Type B pancreatic cell (in vitro differentiated cells): Measurements from ENCODE around the gene SELENON. TPM values are rescaled to one million over a fixed set of nuclear protein-coding genes. Genes with fewer than 3 reads are reported as not detected.

Experiments used
- DNase-seq: peaks from one replicate; pipeline ENCODE4 v3.0.0; 2021; ENCODE audit warnings: mixed read lengths; ENCODE audit not compliant: unreplicated experiment; ENCODE audit errors: extremely low spot score
- H3K27ac Mint-ChIP-seq: 2 replicates; pipeline ENCODE4 v1.8.0; 2021; ENCODE audit warnings: mild to moderate bottlenecking, mixed read lengths
- H3K27me3 Mint-ChIP-seq: 2 replicates; pipeline ENCODE4 v1.8.0; 2021; ENCODE audit warnings: mixed read lengths
- H3K36me3 Mint-ChIP-seq: 2 replicates; pipeline ENCODE4 v1.8.0; 2021; ENCODE audit warnings: mixed read lengths
- H3K4me1 Mint-ChIP-seq: one replicate; pipeline ENCODE4 v1.8.0; 2021; ENCODE audit warnings: mixed read lengths; ENCODE audit not compliant: unreplicated experiment
- H3K4me3 Mint-ChIP-seq: 2 replicates; pipeline ENCODE4 v1.8.0; 2021; ENCODE audit warnings: mild to moderate bottlenecking, mixed read lengths
- H3K9me3 Mint-ChIP-seq: 2 replicates; pipeline ENCODE4 v1.8.0; 2021; ENCODE audit warnings: mixed read lengths
- CTCF ChIP-seq: fragments of 200-600 bp; sonication (generic); conservative IDR thresholded peaks from 2 replicates; pipeline ENCODE4 v1.5.0; 2021; ENCODE audit warnings: antibody characterized with exemption, mild to moderate bottlenecking
- total RNA-seq: library from RNA; stranded (reverse); gene quantifications from 2 replicates; pipeline ENCODE4 v1.2.1, GENCODE V29; 2021; ENCODE audit warnings: low replicate concordance

Gene SELENON
- total RNA-seq, 1 donor from 2014 or later, result 68.7 TPM

DNA sequence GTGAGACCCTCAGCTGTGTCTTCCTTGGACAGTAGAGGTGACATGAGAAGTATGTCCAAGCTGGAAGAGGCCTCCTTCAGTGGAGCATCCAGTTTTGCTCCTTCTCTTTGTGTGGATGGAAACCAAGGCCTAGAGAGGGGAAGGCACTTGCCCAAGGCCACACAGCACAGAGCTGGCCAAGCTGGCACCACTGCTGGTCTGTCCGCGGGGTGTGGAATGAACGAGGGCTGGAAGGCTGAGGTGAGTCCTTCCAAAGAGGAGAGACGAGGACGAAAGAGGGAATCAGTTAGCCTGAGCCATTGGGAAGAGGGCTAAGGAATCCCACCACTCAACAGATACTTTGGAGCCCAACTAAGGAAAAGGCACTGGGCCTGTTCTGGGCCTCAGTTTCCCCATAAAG lies 27.8 kb upstream of the SELENON start:
- H3K27ac Mint-ChIP-seq, result peak overlapping the region; percentile 56
- H3K36me3 Mint-ChIP-seq, result no peaks in the 10 kb centered on the region
- no peaks in the 10 kb centered on the region for H3K27me3 Mint-ChIP-seq
- H3K9me3 Mint-ChIP-seq, result no peaks in the 10 kb centered on the region
- no peak for TF ChIP-seq CTCF
- DNase-seq, result no peak
- H3K4me3 Mint-ChIP-seq, result no peak overlapping the region
- peaks cover 55% of the 10 kb centered on the region for H3K4me1 Mint-ChIP-seq

GRCh38 chr1:25772692-25773245 lies 27.2 kb upstream of the SELENON start:
- DNase-seq, result no peak
- Mint-ChIP-seq H3K36me3 (no peaks in the 10 kb centered on the region), H3K27ac (peak overlapping the region; percentile 4), H3K4me3 (no peak overlapping the region), H3K4me1 (peaks cover 61% of the 10 kb centered on the region), H3K27me3 (no peaks in the 10 kb centered on the region), H3K9me3 (no peaks in the 10 kb centered on the region)
- no peak for TF ChIP-seq CTCF

DNA sequence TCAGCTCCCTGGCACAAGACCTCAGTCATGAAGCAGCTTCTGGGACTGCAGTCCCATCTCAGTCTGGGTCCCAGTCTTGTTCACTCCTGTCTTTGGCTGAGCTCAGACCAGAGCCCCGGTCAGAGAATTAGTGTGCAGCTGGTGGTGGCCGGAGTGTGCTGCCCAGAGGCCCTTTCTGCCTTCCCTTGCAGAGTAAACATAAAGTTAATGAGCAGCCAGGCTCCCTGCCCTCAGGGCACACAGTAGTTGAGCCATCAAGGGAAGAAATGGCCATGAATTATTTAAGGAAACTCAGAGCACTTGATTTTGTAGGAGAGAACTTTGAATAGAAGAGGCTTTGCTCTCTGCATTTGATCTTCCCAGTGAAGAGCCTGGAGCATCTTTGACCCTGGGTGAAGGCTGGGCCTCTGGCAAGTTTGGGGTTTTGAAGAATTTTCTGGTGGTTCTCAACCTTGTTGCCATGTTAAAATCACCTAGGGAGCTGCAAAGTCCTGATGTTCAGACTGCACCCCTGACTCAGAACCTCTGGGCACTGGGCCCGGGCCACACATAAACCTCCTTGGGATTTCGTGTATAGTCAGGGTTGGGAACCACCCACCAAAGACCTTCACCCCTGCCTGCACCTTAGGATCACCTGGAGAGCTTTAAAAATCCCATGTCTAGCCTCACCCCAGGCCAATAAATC lies 26.4 kb upstream of the SELENON start:
- H3K4me1 Mint-ChIP-seq, result peaks cover 61% of the 10 kb centered on the region
- H3K4me3 Mint-ChIP-seq, result peak overlapping the region; percentile 60
- no peak for DNase-seq
- no peak for TF ChIP-seq CTCF
- H3K9me3 Mint-ChIP-seq, result no peaks in the 10 kb centered on the region
- peak overlapping the region; percentile 4 for H3K27ac Mint-ChIP-seq
- no peaks in the 10 kb centered on the region for H3K36me3 Mint-ChIP-seq
- no peaks in the 10 kb centered on the region for H3K27me3 Mint-ChIP-seq

DNA sequence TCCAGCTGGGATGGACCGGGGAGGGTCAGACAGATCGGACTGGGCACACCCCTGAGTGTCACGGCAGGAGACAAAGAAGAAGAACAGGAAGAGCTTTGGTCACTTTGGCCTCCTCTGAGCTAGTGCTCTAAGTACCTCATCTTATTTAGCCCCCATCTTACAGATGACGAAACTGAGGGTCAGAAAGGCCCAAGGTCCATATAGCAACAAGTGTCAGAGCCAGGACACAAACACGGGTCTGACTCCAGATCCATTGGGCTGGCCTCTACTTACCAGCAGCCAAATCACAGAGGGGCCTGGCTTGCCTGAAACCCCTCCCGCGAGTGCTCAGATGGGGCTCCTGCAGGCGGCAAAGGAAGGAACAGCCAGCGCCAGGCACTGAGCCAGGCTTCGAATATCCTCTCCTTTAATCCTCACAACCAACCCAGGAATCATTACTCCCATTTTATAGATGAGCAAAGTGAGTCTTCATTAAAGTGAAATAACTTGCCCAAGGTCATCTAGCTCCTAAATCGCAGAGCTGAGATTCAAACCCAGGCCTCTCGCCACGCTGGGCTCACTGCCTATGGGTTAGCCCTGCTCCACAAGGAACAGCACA lies 25.7 kb upstream of the SELENON start:
- H3K4me1 Mint-ChIP-seq, result peaks cover 61% of the 10 kb centered on the region

More for the DNA sequence above, 25.7 kb upstream of the SELENON start:
- no peak for TF ChIP-seq CTCF
- H3K9me3 Mint-ChIP-seq, result no peaks in the 10 kb centered on the region
- H3K4me3 Mint-ChIP-seq, result peak overlapping the region; percentile 60
- no peaks in the 10 kb centered on the region for H3K27me3 Mint-ChIP-seq
- H3K27ac Mint-ChIP-seq, result peak overlapping the region; percentile 4
- no peak for DNase-seq
- no peaks in the 10 kb centered on the region for H3K36me3 Mint-ChIP-seq
